GM23338 (cell line): Measurements from ENCODE around the gene KRTAP2-2. TPM values are rescaled to one million over a fixed set of nuclear protein-coding genes. Genes with fewer than 3 reads are reported as not detected.
"Not testable (repeated sequence)": the region's sequence is repeated elsewhere in the genome, so short reads cannot be mapped to it uniquely, and the experiment has no call there.

Experiments used
- ATAC-seq: fragments of 200-7000 bp; cut with Tn5 transposase; 3 replicates; pipeline ENCODE4 v1.9.1; 2020
- DNase-seq: peaks from one replicate; pipeline ENCODE4 v3.0.0-alpha.2; 2015; ENCODE audit warnings: low spot score
- H2AFZ ChIP-seq: fragments of 200-600 bp; sonication (generic); 2 replicates; pipeline ENCODE4 v1.8.0; 2016; ENCODE audit warnings: antibody characterized with exemption, mild to moderate bottlenecking, moderate library complexity
- H3F3A ChIP-seq: fragments of 200-600 bp; sonication (generic); replicated peaks from 2 replicates; pipeline ENCODE4 v1.8.0; 2017; ENCODE audit warnings: antibody characterized with exemption, mixed run types, low read depth
- H3K27ac ChIP-seq: fragments of 200-600 bp; sonication (generic); 2 replicates; pipeline ENCODE4 v1.6.1; 2016; ENCODE audit warnings: low read depth
- H3K27me3 ChIP-seq: fragments of 200-600 bp; sonication (generic); 2 replicates; pipeline ENCODE4 v1.8.0; 2016; ENCODE audit warnings: mild to moderate bottlenecking, mixed run types, moderate library complexity; ENCODE audit not compliant: insufficient read depth
- H3K36me3 ChIP-seq: fragments of 200-600 bp; sonication (generic); 2 replicates; pipeline ENCODE4 v1.8.0; 2016; ENCODE audit warnings: mild to moderate bottlenecking; ENCODE audit not compliant: insufficient read depth
- H3K4me1 ChIP-seq: fragments of 200-600 bp; sonication (generic); 2 replicates; pipeline ENCODE4 v1.8.0; 2016; ENCODE audit warnings: mild to moderate bottlenecking, moderate library complexity; ENCODE audit not compliant: insufficient read depth
- H3K4me2 ChIP-seq: fragments of 200-600 bp; sonication (generic); 2 replicates; pipeline ENCODE4 v1.7.1; 2017; ENCODE audit warnings: mixed run types
- H3K4me3 ChIP-seq: fragments of 200-600 bp; sonication (generic); 2 replicates; pipeline ENCODE4 v1.6.1; 2016; ENCODE audit warnings: mixed run types
- H3K79me2 ChIP-seq: fragments of 200-600 bp; sonication (generic); replicated peaks from 2 replicates; pipeline ENCODE4 v1.8.0; 2017; ENCODE audit warnings: mild to moderate bottlenecking; ENCODE audit not compliant: insufficient read depth
- H3K9me2 ChIP-seq: fragments of 200-600 bp; sonication (generic); 2 replicates; pipeline ENCODE4 v1.8.0; 2017; ENCODE audit not compliant: insufficient read depth
- H4K20me1 ChIP-seq: fragments of 200-600 bp; sonication (generic); replicated peaks from 2 replicates; pipeline ENCODE4 v1.8.0; 2017; ENCODE audit warnings: mild to moderate bottlenecking; ENCODE audit not compliant: insufficient read depth
- H3K27ac Mint-ChIP-seq: 2 replicates; pipeline ENCODE4 v1.8.0; 2020; ENCODE audit warnings: inconsistent platforms, mild to moderate bottlenecking, moderate library complexity, mixed read lengths
- H3K27me3 Mint-ChIP-seq: 3 replicates; pipeline ENCODE4 v1.8.0; 2022; ENCODE audit warnings: low read depth, mild to moderate bottlenecking, moderate library complexity, mixed read lengths, inconsistent platforms; ENCODE audit not compliant: insufficient read depth, poor library complexity
- H3K36me3 Mint-ChIP-seq: 3 replicates; pipeline ENCODE4 v1.8.0; 2021; ENCODE audit warnings: low read depth, mild to moderate bottlenecking, inconsistent platforms, moderate library complexity, mixed read lengths
- H3K4me1 Mint-ChIP-seq: 3 replicates; pipeline ENCODE4 v1.8.0; 2020; ENCODE audit warnings: mild to moderate bottlenecking, inconsistent platforms, mixed read lengths
- H3K4me3 Mint-ChIP-seq: 3 replicates; pipeline ENCODE4 v1.8.0; 2021; ENCODE audit warnings: moderate library complexity, mild to moderate bottlenecking, inconsistent platforms, mixed read lengths
- H3K9me3 Mint-ChIP-seq: 3 replicates; pipeline ENCODE4 v1.8.0; 2020; ENCODE audit warnings: moderate library complexity, mild to moderate bottlenecking, inconsistent platforms, mixed read lengths
- CREB1 ChIP-seq: fragments of 250-450 bp; sonication (Bioruptor Pico); IDR thresholded peaks from 2 replicates; pipeline ENCODE4 v1.5.0; 2020; ENCODE audit warnings: low read depth, mild to moderate bottlenecking, moderate library complexity
- CTCF ChIP-seq, 2 experiments: fragments of 200-600 bp in 1 of 2; sonication (generic) in 1 of 2; conservative IDR thresholded peaks; 2 replicates each; pipeline versions ENCODE4 v1.5.1 to v1.6.1; 2016 to 2017; ENCODE audit warnings: antibody characterized with exemption in 2 of 2, low read depth in 2 of 2, mild to moderate bottlenecking in 2 of 2, moderate library complexity in 1 of 2
- ZNF114 ChIP-seq: fragments of 250-450 bp; sonication (Bioruptor Pico); IDR thresholded peaks from 2 replicates; pipeline ENCODE4 v1.5.0; 2020; ENCODE audit warnings: mild to moderate bottlenecking, moderate library complexity
- ZNF462 ChIP-seq: fragments of 250-450 bp; sonication (Bioruptor Pico); IDR thresholded peaks from 2 replicates; pipeline ENCODE4 v1.5.0; 2020; ENCODE audit warnings: mild to moderate bottlenecking, moderate library complexity
- polyA plus RNA-seq: library from polyadenylated mRNA; unstranded; fragments of >200 nt; fragmentation: Nextera tagmentation; extraction: Ambion mirVana; gene quantifications from 2 replicates; pipeline ENCODE4 v1.2.1, GENCODE V29; 2016
- total RNA-seq: library from RNA; depleted of rRNA; stranded (reverse); fragments of >200 nt; shearing (Covaris generic); gene quantifications from 2 replicates; pipeline ENCODE4 v1.2.3, GENCODE V29; 2014
- TF ChIP-seq, protein P1 (sequence below): IDR thresholded peaks from 2 replicates; pipeline ENCODE4 v1.6.1; 2016; ENCODE audit warnings: antibody characterized with exemption

Gene KRTAP2-2
- total and polyA plus RNA-seq, 2 experiments from 2014 or later, result not detected

- not testable (repeated sequence) for H3K4me3 ChIP-seq, H3K27ac ChIP-seq, H3K4me1 ChIP-seq, H3K4me1 Mint-ChIP-seq, H3F3A ChIP-seq, H4K20me1 ChIP-seq, H3K4me3 Mint-ChIP-seq, H3K9me2 ChIP-seq, H3K36me3 Mint-ChIP-seq, H3K79me2 ChIP-seq, H3K9me3 Mint-ChIP-seq, H3K27me3 ChIP-seq, H3K27me3 Mint-ChIP-seq, H3K4me2 ChIP-seq, H3K36me3 ChIP-seq, H3K27ac Mint-ChIP-seq
- TF ChIP-seq CTCF (conservative IDR thresholded peaks at IDR 0.05; ENCODE audit: low read depth in 2 of 2), result 0 out of 4 replicates have a peak, but pooled peaks of 1 of the 2 experiments have one; percentile 4
- DNase-seq (peak; percentile 12), ATAC-seq (peak; percentile 69)
- H2AFZ ChIP-seq, result 0 out of 2 replicates have a peak overlapping the region, but pooled peaks have one; percentile 69
Observed at GRCh38 chr17:41059276-41060051, 4.4 kb upstream of the KRTAP2-2 start.

DNA sequence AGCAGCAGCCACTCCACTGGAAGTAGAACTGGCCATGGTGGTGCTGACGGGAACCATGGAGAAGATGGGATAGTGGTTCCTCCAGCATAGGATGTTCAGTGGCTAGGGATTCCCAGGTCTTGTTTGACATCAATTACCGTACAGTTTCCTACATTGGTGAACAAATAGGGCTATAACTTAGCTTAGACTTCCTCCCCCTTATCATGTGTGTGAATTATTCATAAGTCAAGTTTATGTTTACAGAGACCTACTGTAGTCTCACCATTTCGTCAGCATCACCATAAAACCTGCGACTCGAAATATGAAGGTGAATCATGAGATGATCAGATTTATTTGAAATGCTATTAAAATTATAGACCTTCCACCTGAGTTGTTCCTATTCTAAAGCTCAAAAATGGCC is 3.7 kb upstream of the KRTAP2-2 start:
- H3K4me1 ChIP-seq, result 0 out of 2 replicates have a peak, but pooled peaks cover 6% of the 10 kb centered on the region
- no peaks in the 10 kb centered on the region for H3K9me2 ChIP-seq
- H3K27me3 ChIP-seq, result no peaks in the 10 kb centered on the region
- no peak for DNase-seq
- H3K79me2 ChIP-seq, result no peaks in the 10 kb centered on the region
- Mint-ChIP-seq H3K4me1 (peaks cover 6% of the 10 kb centered on the region), H3K27ac (no peak overlapping the region), H3K4me3 (no peak overlapping the region), H3K9me3 (peaks cover 3% of the 10 kb centered on the region; the same call in 1 of the 3 replicates), H3K27me3 (no peaks in the 10 kb centered on the region), H3K36me3 (0 out of 3 replicates have a peak, but pooled peaks cover under 1% of the 10 kb centered on the region)
- no peak for TF ChIP-seq ZNF462 (CRISPR knock-in tag)
- TF ChIP-seq, protein P1, sequence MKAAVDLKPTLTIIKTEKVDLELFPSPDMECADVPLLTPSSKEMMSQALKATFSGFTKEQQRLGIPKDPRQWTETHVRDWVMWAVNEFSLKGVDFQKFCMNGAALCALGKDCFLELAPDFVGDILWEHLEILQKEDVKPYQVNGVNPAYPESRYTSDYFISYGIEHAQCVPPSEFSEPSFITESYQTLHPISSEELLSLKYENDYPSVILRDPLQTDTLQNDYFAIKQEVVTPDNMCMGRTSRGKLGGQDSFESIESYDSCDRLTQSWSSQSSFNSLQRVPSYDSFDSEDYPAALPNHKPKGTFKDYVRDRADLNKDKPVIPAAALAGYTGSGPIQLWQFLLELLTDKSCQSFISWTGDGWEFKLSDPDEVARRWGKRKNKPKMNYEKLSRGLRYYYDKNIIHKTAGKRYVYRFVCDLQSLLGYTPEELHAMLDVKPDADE, result no peak
- no peak for TF ChIP-seq CREB1 (CRISPR knock-in tag)
- no peak for TF ChIP-seq ZNF114 (CRISPR knock-in tag)
- no peaks in the 10 kb centered on the region for H3K36me3 ChIP-seq
- H4K20me1 ChIP-seq, result no peaks in the 10 kb centered on the region
- no peak overlapping the region for H2AFZ ChIP-seq
- no peak for ATAC-seq
- no peaks in the 10 kb centered on the region for H3F3A ChIP-seq
- H3K4me3 ChIP-seq, result no peak overlapping the region
- H3K4me2 ChIP-seq, result no peak overlapping the region
- H3K27ac ChIP-seq, result no peak overlapping the region
